ENCODE results near the gene SSC5D. TPM values are rescaled to one million over a fixed set of nuclear protein-coding genes. Genes with fewer than 3 reads are reported as not detected.
"Not testable (repeated sequence)": the region's sequence is repeated elsewhere in the genome, so short reads cannot be mapped to it uniquely, and the experiment has no call there.

SSC5D gene
- total RNA-seq, 4 donors from 2014 or later = 5.0 to 50.8 (median 36.0) TPM

DNA sequence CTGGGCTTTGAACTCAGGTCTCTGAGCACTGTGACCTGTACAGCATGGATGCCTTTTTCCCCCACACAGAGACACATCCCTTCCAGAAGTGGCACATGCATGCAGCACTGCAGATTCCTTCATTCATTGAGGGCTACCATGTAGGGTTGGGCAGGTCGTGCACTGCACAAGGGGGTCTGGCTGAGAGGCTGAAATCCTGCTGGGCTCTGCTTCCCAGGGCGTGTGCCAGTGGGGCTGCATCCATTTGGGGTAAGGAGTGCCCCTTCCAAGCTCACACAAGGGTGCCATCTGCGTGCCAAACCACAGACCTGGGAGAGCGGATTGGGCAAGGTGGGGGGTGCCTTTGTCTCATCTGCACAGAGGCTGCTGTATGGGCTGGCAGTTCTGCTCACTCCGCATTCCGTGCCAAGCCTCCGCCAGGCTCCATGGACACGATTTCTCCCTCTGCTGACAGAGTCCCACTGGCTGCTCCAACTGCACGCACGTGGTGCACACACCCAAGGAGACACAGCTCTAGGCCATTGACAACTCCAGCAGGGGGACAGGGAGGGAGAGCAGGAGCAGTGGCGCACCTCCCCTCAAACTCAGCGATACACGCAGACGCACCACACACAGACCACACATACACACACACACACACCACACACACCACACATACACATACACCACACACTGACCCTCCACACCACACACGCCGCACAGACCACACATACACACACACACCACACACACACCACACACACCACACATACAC lies 40.6 kb upstream of the SSC5D start:
- no peak overlapping the region for H3K27ac ChIP-seq
- no peak overlapping the region for H3K4me3 ChIP-seq
- H3K36me3 ChIP-seq = no peaks in the 10 kb centered on the region
- H3K27me3 ChIP-seq = peaks cover 18 to 45% of the 10 kb centered on the region in 2 donors
- no peaks in the 10 kb centered on the region for H3K9me3 ChIP-seq
- no peak for DNase-seq
- peaks cover 0 to 17% of the 10 kb centered on the region in 2 donors for H3K4me1 ChIP-seq
- TF ChIP-seq CTCF (IDR thresholded peaks at IDR 0.05) = no peak
- TF ChIP-seq POLR2A (IDR thresholded peaks at IDR 0.05) = no peak
- intact Hi-C loops (cut with DNase I; ENCODE audit: low total_unique reads) = no loop called here

- H3K27ac ChIP-seq; H3K4me3 ChIP-seq; H3K36me3 ChIP-seq; intact Hi-C loops (cut with DNase I; ENCODE audit: low total_unique reads); H3K9me3 ChIP-seq; DNase-seq: not testable (repeated sequence)
- Histone ChIP-seq H3K4me1 (peaks cover 0 to 18% of the 10 kb centered on the region in 2 donors), H3K27me3 (peaks cover 18 to 42% of the 10 kb centered on the region in 2 donors)
Observed at GRCh38 chr19:55448175-55448490, 40.1 kb upstream of the SSC5D start.

DNA sequence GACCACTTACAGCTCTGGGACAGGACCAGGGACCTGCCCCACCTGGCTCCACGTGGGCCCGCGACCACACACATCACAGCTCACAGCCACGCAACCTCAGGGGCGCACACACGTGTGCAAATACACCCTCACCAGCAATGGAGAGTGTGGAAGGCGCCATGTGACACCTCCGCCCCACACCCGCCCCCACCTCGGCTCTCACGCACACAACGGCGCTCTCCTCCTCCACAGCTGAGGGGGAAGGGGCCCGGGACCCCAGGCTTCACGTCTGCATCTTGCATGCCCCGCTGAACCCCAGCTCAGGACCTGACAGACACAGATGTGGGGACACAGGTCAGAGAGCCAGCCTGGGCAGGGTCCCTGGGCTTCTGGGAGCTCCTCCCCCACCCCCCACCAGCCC lies 38.8 kb upstream of the SSC5D start:
- H3K27ac ChIP-seq = no peak overlapping the region
- H3K9me3 ChIP-seq = no peaks in the 10 kb centered on the region
- intact Hi-C loops (cut with DNase I; ENCODE audit: low total_unique reads) = no loop called here
- DNase-seq = no peak
- H3K4me1 ChIP-seq = peaks cover 0 to 18% of the 10 kb centered on the region in 2 donors
- H3K27me3 ChIP-seq = peaks cover 18 to 32% of the 10 kb centered on the region in 2 donors
- TF ChIP-seq POLR2A (IDR thresholded peaks at IDR 0.05) = no peak
- no peak for TF ChIP-seq CTCF (IDR thresholded peaks at IDR 0.05)
- no peak overlapping the region for H3K4me3 ChIP-seq
- H3K36me3 ChIP-seq = no peaks in the 10 kb centered on the region

- intact Hi-C loops (cut with DNase I; ENCODE audit: low total_unique reads) = loop anchor here (10.0 kb wide), 1 partner anchor 167 kb away; the partner anchor contains the start of genes BRSK1 and HSPBP1
- Histone ChIP-seq H3K27ac (no peak overlapping the region), H3K9me3 (no peaks in the 10 kb centered on the region), H3K36me3 (no peaks in the 10 kb centered on the region), H3K27me3 (peaks cover 18 to 24% of the 10 kb centered on the region in 2 donors), H3K4me1 (peaks cover 0 to 18% of the 10 kb centered on the region in 2 donors), H3K4me3 (no peak overlapping the region)
- no peak for TF ChIP-seq POLR2A (IDR thresholded peaks at IDR 0.05)
- TF ChIP-seq CTCF (IDR thresholded peaks at IDR 0.05) = no peak
- DNase-seq = no peak
Observed at GRCh38 chr19:55451163-55451964, 36.9 kb upstream of the SSC5D start.

GRCh38 chr19:55451965-55452748 lies 36.1 kb upstream of the SSC5D start:
- H3K27me3 ChIP-seq = peaks cover 18 to 24% of the 10 kb centered on the region in 2 donors
- no peaks in the 10 kb centered on the region for H3K9me3 ChIP-seq
- no peaks in the 10 kb centered on the region for H3K36me3 ChIP-seq
- TF ChIP-seq CTCF (IDR thresholded peaks at IDR 0.05) = no peak
- peaks cover 0 to 18% of the 10 kb centered on the region in 2 donors for H3K4me1 ChIP-seq
- intact Hi-C loops (cut with DNase I; ENCODE audit: low total_unique reads) = loop anchor here (10.0 kb wide), 1 partner anchor 167 kb away; the partner anchor contains the start of genes BRSK1 and HSPBP1
- H3K4me3 ChIP-seq = no peak overlapping the region
- no peak for DNase-seq
- H3K27ac ChIP-seq = no peak overlapping the region

Data from uterus (tissue), 4 donors.